HCT116 (cell line): ENCODE measurements around the gene UMODL1. TPM values are rescaled to one million over a fixed set of nuclear protein-coding genes. Genes with fewer than 3 reads are reported as not detected.

Experiments
- total RNA-seq: library from RNA; stranded (reverse); gene quantifications from one replicate; pipeline ENCODE4 v1.2.1, GENCODE V29; 2021; ENCODE audit not compliant: unreplicated experiment

The UMODL1 gene
- total RNA-seq, 1 experiment from 2014 or later: not detected

Other genes with a start within 250 kb of the UMODL1 start
- gene PRDM15, start 192.0 kb upstream of the UMODL1 start, total RNA-seq: 9.8 TPM
- 22.0 TPM for gene C2CD2, start 117.3 kb upstream of the UMODL1 start, total RNA-seq
- gene ZBTB21, start 61.0 kb upstream of the UMODL1 start, total RNA-seq: 28.7 TPM
- 1.6 TPM for gene ABCG1, start 147.8 kb downstream of the UMODL1 start, total RNA-seq
- 0.22 TPM for gene TFF3, start 244.1 kb downstream of the UMODL1 start, total RNA-seq